K562 (cell line): Measurements from ENCODE around the gene KCND1. TPM values are rescaled to one million over a fixed set of nuclear protein-coding genes. Genes with fewer than 3 reads are reported as not detected.
A peak's percentile ranks its signal among the peaks of the same experiment; 100 is the strongest.

ENCODE experiments used
- BCL6 ChIP-seq: fragments of 250-450 bp; sonication (Bioruptor Pico); IDR thresholded peaks from 2 replicates; pipeline ENCODE4 v1.4.0; 2020
- DACH1 ChIP-seq: fragments of 450-650 bp; IDR thresholded peaks from 2 replicates; pipeline ENCODE4 v1.6.1; 2018; ENCODE audit not compliant: partially characterized antibody
- ETV6 ChIP-seq, 3 experiments: fragments of 150-350 bp in 1 of 3; sonication (generic) in 1 of 3; formaldehyde crosslinking in 1 of 3; IDR thresholded peaks; 2 replicates each; pipeline versions ENCODE4 v1.6.1 to v1.8.0; 2014 to 2022; ENCODE audit warnings: borderline replicate concordance in 2 of 3, low read depth in 2 of 3, antibody characterized with exemption in 1 of 3, low read length in 1 of 3, mild to moderate bottlenecking in 1 of 3, missing genetic modification reagents in 1 of 3
- HDGF ChIP-seq: fragments of 450-650 bp; IDR thresholded peaks from 2 replicates; pipeline ENCODE4 v1.6.1; 2016
- HNRNPL ChIP-seq: fragments of 200-400 bp; formaldehyde crosslinking; IDR thresholded peaks from 2 replicates; pipeline ENCODE4 v1.6.1; 2017; ENCODE audit warnings: low read depth, mild to moderate bottlenecking, low read length
- KAT2B ChIP-seq: IDR thresholded peaks from one replicate; pipeline ENCODE4 v1.6.1; 2012; ENCODE audit warnings: low read depth, mild to moderate bottlenecking, control low read depth, inconsistent platforms, low read length, moderate library complexity
- LARP7 ChIP-seq: fragments of 450-650 bp; IDR thresholded peaks from 2 replicates; pipeline ENCODE4 v1.6.1; 2016
- NCOA6 ChIP-seq: fragments of 450-650 bp; IDR thresholded peaks from 2 replicates; pipeline ENCODE4 v1.6.1; 2017; ENCODE audit warnings: mild to moderate bottlenecking
- PML ChIP-seq: IDR thresholded peaks from 2 replicates; pipeline ENCODE4 v1.6.1; 2012; ENCODE audit warnings: low read length, inconsistent platforms
- POLR3G ChIP-seq: IDR thresholded peaks from 2 replicates; pipeline ENCODE4 v1.6.1; 2011; ENCODE audit not compliant: insufficient read length, insufficient replicate concordance; ENCODE audit errors: extremely low read depth
- RCOR1 ChIP-seq, 2 experiments: IDR thresholded peaks; 2 replicates each; pipeline ENCODE4 v1.6.1; 2012; ENCODE audit warnings: low read depth in 2 of 2, low read length in 2 of 2, borderline replicate concordance in 1 of 2, improper control_type of control experiment in 1 of 2
- SIRT6 ChIP-seq: IDR thresholded peaks from one replicate; pipeline ENCODE4 v1.6.1; 2012; ENCODE audit warnings: low read depth, mild to moderate bottlenecking, control low read depth, inconsistent platforms, low read length, moderate library complexity
- SMARCA4 ChIP-seq: fragments of 450-650 bp; IDR thresholded peaks from 2 replicates; pipeline ENCODE4 v1.6.1; 2016
- ZNF12 ChIP-seq: sonication (generic); formaldehyde crosslinking; IDR thresholded peaks from 2 replicates; pipeline ENCODE4 v1.4.0; 2020; ENCODE audit warnings: mild to moderate bottlenecking, missing genetic modification reagents
- ZNF24 ChIP-seq: fragments of 450-650 bp; IDR thresholded peaks from 2 replicates; pipeline ENCODE4 v1.6.1; 2016
- ZNF589 ChIP-seq: fragments of 200-800 bp; sonication (Bioruptor generic); IDR thresholded peaks from 2 replicates; pipeline ENCODE4 v1.6.1; 2016; ENCODE audit warnings: low read depth, missing genetic modification characterization, missing compliant biosample characterization
- ZNF668 ChIP-seq: fragments of 250-450 bp; sonication (Bioruptor Pico); IDR thresholded peaks from 2 replicates; pipeline ENCODE4 v1.8.0; 2022; ENCODE audit warnings: mild to moderate bottlenecking, inconsistent platforms
- ZZZ3 ChIP-seq: fragments of 450-650 bp; IDR thresholded peaks from 2 replicates; pipeline ENCODE4 v1.6.1; 2016; ENCODE audit warnings: antibody characterized with exemption, mild to moderate bottlenecking, moderate library complexity
- polyA plus RNA-seq, 8 experiments: library from polyadenylated mRNA; depleted of rRNA in 4 of 8; stranded (reverse) in 5 of 8; unstranded in 3 of 8; fragments of >200 nt; fragmentation: Nextera tagmentation in 2 of 8; fragmentation: Illumina TruSeq in 1 of 8; extraction: Ambion mirVana in 2 of 8; extraction: Trizol in 1 of 8; gene quantifications; 2 replicates each; pipeline versions ENCODE4 v1.2.1 to v1.2.3, GENCODE V29; 2011 to 2014; ENCODE audit warnings: inconsistent platforms in 1 of 8, missing spikeins in 1 of 8
- total RNA-seq, 7 experiments: library from RNA; depleted of rRNA in 6 of 7; stranded (reverse); fragments of >200 nt in 6 of 7; fragmentation: Illumina TruSeq in 2 of 7; extraction: Trizol in 2 of 7; gene quantifications; 2 replicates each; pipeline versions ENCODE4 v1.2.1 to v1.2.3, GENCODE V29; 2011 to 2021; ENCODE audit warnings: low replicate concordance in 1 of 7
- TF ChIP-seq, protein P1 (sequence below): fragments of 150-350 bp; conservative IDR thresholded peaks from 2 replicates; pipeline ENCODE4 v1.6.1; 2014; ENCODE audit warnings: low read length
- TF ChIP-seq, protein P2 (sequence below), 2 experiments: fragments of 150-350 bp in 1 of 2; IDR thresholded peaks; 2 replicates each; pipeline ENCODE4 v1.6.1; 2012 to 2016; ENCODE audit warnings: low read depth in 2 of 2, low read length in 2 of 2, mild to moderate bottlenecking in 1 of 2, moderate library complexity in 1 of 2
- TF ChIP-seq, protein P3 (sequence below): fragments of 200-800 bp; sonication (Bioruptor generic); IDR thresholded peaks from 2 replicates; pipeline ENCODE4 v1.6.1; 2017; ENCODE audit warnings: missing genetic modification characterization, missing compliant biosample characterization
- TF ChIP-seq, protein P4 (sequence below): fragments of 450-650 bp; formaldehyde crosslinking; IDR thresholded peaks from 2 replicates; pipeline ENCODE4 v1.4.0; 2022; ENCODE audit warnings: mild to moderate bottlenecking, moderate library complexity

Gene KCND1
- total and polyA plus RNA-seq, 9 of the 15 experiments (the other 6 are each of a cell fraction or from before 2014, with no cell fraction given) = 0.06 to 0.83 (median 0.39) TPM; not detected in 1

DNA sequence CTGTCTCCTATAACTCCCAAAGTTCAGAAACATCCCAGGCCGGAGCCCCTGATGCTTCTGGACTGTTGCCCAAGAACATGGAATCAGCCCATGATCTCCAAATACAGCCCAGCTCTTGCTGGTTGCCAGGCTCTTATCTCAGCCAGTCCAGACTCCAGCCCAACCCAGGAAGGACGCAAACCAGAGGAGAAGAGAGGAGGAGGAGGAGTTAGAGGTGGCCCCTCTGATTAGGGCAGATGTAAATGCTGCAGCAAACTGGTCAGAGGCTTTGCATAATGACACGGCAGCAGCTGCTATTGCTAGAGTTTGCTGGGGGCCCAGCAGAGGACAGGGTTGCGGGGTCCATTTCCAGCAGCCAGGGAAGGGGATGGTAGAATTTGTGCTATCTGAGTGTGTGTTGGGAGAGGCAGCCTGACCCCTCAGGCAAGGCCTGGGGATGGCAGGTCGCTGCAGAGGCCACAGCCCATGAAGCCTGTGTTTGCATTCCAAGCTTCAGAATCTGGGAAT, 10.0 kb downstream of the KCND1 start (continued):
- peak; percentile 58 to 73; a peak in 2 of 4 replicates for TF ChIP-seq RCOR1 (IDR thresholded peaks at IDR 0.05; ENCODE audit: borderline replicate concordance in 1 of 2, low read depth in 2 of 2, low read length in 2 of 2)
- TF ChIP-seq BCL6 = no peak
- no peak for TF ChIP-seq LARP7
- TF ChIP-seq KAT2B = no peak
- TF ChIP-seq ZZZ3 = no peak
- peak; percentile 45; the same call in 1 of the 2 replicates for TF ChIP-seq PML
- TF ChIP-seq ETV6 (IDR thresholded peaks at IDR 0.05; ENCODE audit: borderline replicate concordance in 1 of 2, low read depth in 2 of 2, low read length in 1 of 2) = no peak
- TF ChIP-seq ETV6 (CRISPR knock-in tag; IDR thresholded peaks at IDR 0.05; ENCODE audit: borderline replicate concordance) = no peak
- TF ChIP-seq ZNF589 (CRISPR knock-in tag) = no peak
- TF ChIP-seq ZNF12 (CRISPR knock-in tag) = no peak
- TF ChIP-seq, protein P1, sequence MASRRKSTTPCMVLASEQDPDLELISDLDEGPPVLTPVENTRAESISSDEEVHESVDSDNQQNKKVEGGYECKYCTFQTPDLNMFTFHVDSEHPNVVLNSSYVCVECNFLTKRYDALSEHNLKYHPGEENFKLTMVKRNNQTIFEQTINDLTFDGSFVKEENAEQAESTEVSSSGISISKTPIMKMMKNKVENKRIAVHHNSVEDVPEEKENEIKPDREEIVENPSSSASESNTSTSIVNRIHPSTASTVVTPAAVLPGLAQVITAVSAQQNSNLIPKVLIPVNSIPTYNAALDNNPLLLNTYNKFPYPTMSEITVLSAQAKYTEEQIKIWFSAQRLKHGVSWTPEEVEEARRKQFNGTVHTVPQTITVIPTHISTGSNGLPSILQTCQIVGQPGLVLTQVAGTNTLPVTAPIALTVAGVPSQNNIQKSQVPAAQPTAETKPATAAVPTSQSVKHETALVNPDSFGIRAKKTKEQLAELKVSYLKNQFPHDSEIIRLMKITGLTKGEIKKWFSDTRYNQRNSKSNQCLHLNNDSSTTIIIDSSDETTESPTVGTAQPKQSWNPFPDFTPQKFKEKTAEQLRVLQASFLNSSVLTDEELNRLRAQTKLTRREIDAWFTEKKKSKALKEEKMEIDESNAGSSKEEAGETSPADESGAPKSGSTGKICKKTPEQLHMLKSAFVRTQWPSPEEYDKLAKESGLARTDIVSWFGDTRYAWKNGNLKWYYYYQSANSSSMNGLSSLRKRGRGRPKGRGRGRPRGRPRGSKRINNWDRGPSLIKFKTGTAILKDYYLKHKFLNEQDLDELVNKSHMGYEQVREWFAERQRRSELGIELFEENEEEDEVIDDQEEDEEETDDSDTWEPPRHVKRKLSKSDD = no peak
- TF ChIP-seq, protein P2, sequence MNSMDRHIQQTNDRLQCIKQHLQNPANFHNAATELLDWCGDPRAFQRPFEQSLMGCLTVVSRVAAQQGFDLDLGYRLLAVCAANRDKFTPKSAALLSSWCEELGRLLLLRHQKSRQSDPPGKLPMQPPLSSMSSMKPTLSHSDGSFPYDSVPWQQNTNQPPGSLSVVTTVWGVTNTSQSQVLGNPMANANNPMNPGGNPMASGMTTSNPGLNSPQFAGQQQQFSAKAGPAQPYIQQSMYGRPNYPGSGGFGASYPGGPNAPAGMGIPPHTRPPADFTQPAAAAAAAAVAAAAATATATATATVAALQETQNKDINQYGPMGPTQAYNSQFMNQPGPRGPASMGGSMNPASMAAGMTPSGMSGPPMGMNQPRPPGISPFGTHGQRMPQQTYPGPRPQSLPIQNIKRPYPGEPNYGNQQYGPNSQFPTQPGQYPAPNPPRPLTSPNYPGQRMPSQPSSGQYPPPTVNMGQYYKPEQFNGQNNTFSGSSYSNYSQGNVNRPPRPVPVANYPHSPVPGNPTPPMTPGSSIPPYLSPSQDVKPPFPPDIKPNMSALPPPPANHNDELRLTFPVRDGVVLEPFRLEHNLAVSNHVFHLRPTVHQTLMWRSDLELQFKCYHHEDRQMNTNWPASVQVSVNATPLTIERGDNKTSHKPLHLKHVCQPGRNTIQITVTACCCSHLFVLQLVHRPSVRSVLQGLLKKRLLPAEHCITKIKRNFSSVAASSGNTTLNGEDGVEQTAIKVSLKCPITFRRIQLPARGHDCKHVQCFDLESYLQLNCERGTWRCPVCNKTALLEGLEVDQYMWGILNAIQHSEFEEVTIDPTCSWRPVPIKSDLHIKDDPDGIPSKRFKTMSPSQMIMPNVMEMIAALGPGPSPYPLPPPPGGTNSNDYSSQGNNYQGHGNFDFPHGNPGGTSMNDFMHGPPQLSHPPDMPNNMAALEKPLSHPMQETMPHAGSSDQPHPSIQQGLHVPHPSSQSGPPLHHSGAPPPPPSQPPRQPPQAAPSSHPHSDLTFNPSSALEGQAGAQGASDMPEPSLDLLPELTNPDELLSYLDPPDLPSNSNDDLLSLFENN (IDR thresholded peaks at IDR 0.05; ENCODE audit: low read depth in 2 of 2, low read length in 2 of 2) = peak in 1 of 2 experiments; percentile 60; a peak in 2 of 4 replicates
- TF ChIP-seq, protein P3, sequence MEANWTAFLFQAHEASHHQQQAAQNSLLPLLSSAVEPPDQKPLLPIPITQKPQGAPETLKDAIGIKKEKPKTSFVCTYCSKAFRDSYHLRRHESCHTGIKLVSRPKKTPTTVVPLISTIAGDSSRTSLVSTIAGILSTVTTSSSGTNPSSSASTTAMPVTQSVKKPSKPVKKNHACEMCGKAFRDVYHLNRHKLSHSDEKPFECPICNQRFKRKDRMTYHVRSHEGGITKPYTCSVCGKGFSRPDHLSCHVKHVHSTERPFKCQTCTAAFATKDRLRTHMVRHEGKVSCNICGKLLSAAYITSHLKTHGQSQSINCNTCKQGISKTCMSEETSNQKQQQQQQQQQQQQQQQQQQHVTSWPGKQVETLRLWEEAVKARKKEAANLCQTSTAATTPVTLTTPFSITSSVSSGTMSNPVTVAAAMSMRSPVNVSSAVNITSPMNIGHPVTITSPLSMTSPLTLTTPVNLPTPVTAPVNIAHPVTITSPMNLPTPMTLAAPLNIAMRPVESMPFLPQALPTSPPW (CRISPR knock-in tag) = peak; percentile 57
- TF ChIP-seq HNRNPL = no peak
- no peak for TF ChIP-seq ZNF668
- TF ChIP-seq ZNF24 = no peak
- no peak for TF ChIP-seq NCOA6
- no peak for TF ChIP-seq SIRT6
- no peak for TF ChIP-seq POLR3G
- TF ChIP-seq SMARCA4 = peak; percentile 86
- TF ChIP-seq HDGF = no peak
- TF ChIP-seq, protein P4, sequence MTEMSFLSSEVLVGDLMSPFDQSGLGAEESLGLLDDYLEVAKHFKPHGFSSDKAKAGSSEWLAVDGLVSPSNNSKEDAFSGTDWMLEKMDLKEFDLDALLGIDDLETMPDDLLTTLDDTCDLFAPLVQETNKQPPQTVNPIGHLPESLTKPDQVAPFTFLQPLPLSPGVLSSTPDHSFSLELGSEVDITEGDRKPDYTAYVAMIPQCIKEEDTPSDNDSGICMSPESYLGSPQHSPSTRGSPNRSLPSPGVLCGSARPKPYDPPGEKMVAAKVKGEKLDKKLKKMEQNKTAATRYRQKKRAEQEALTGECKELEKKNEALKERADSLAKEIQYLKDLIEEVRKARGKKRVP (CRISPR knock-in tag) = no peak
- TF ChIP-seq DACH1 = no peak
